K562 (cell line): ENCODE measurements around the gene CACNG5. TPM values are rescaled to one million over a fixed set of nuclear protein-coding genes. Genes with fewer than 3 reads are reported as not detected.

ENCODE experiments used
- ATAC-seq: fragments of 200-7000 bp; cut with Tn5 transposase; 3 replicates; pipeline ENCODE4 v1.9.1; 2020; ENCODE audit warnings: moderate library complexity
- BruUV-seq: library from RNA; stranded (reverse); fragments of 400-500 nt; replicated peaks from 2 replicates; lab custom pipeline; 2021; lab: Mats Ljungman, UMichigan
- CTCF ChIA-PET: fragments of 300-600 bp; formaldehyde crosslinking; extraction: SDS; loops from one replicate; lab custom pipeline; 2021; ENCODE audit warnings: low intra/inter-chr PET ratio; lab: Yijun Ruan, JAX
- POLR2A ChIA-PET: fragments of 300-600, 350-650 bp; sonication (Branson Sonifier 250); formaldehyde crosslinking; extraction: SDS; loops from one replicate; lab custom pipeline; 2021; ENCODE audit warnings: antibody characterized with exemption, inconsistent platforms; lab: Yijun Ruan, JAX
- DNase-seq, 4 experiments: peaks; one replicate each; pipeline versions ENCODE4 v3.0.0 to v3.0.0-alpha.2; 2011 to 2018; ENCODE audit warnings: low spot score in 3 of 4, mixed read lengths in 3 of 4; ENCODE audit errors: extremely low read depth in 1 of 4
- FAIRE-seq: peaks from 2 replicates; lab custom pipeline; 2011; peaks lifted over from hg19 to GRCh38; lab: Jason Lieb, UNC
- H2AFZ ChIP-seq: 2 replicates; pipeline ENCODE4 v1.6.0; 2011; ENCODE audit warnings: low read depth, low read length, control low read depth, inconsistent platforms
- H3K27ac ChIP-seq: fragments of 200-600 bp; 3 replicates; pipeline ENCODE4 v1.8.0; 2011; ENCODE audit warnings: low read depth, mild to moderate bottlenecking, control low read depth, inconsistent platforms, low read length, moderate library complexity, mixed read lengths; ENCODE audit errors: extremely low read depth
- H3K27me3 ChIP-seq, 2 experiments: fragments of 300-600 bp in 1 of 2; 2 replicates in 1 of 2; 3 replicates in 1 of 2; pipeline versions ENCODE4 v1.6.0 to v1.8.0; 2011; ENCODE audit warnings: inconsistent platforms in 2 of 2, low read length in 2 of 2, mild to moderate bottlenecking in 1 of 2, mixed read lengths in 1 of 2, moderate library complexity in 1 of 2; ENCODE audit not compliant: control insufficient read depth in 2 of 2, insufficient read depth in 2 of 2
- H3K36me3 ChIP-seq: fragments of 300-600 bp; 3 replicates; pipeline ENCODE4 v1.8.0; 2011; ENCODE audit warnings: mild to moderate bottlenecking, low read length, inconsistent platforms; ENCODE audit not compliant: control insufficient read depth, insufficient read depth
- H3K4me1 ChIP-seq, 2 experiments: fragments of 200-600 bp in 1 of 2; replicated peaks in 1 of 2; 2 replicates in 1 of 2; 3 replicates in 1 of 2; pipeline versions ENCODE4 v1.5.1 to v1.8.0; 2011; ENCODE audit warnings: inconsistent platforms in 2 of 2, low read length in 2 of 2, mild to moderate bottlenecking in 1 of 2, mixed read lengths in 1 of 2, moderate library complexity in 1 of 2; ENCODE audit not compliant: control insufficient read depth in 2 of 2, insufficient read depth in 2 of 2
- H3K4me2 ChIP-seq: 2 replicates; pipeline ENCODE4 v1.6.1; 2011; ENCODE audit warnings: low read length, control low read depth, inconsistent platforms, mixed read lengths; ENCODE audit not compliant: insufficient read depth
- H3K4me3 ChIP-seq: fragments of 200-600 bp; sonication (generic), shearing (Covaris generic); 2 replicates; pipeline ENCODE4 v1.5.1; 2016; ENCODE audit warnings: control low read depth, inconsistent platforms
- H3K79me2 ChIP-seq: fragments of 200-600 bp; 3 replicates; pipeline ENCODE4 v1.8.0; 2011; ENCODE audit warnings: low read length, inconsistent platforms; ENCODE audit not compliant: control insufficient read depth, insufficient read depth
- H3K9ac ChIP-seq, 2 experiments: 2 replicates each; pipeline versions ENCODE4 v1.6.0 to v1.6.1; 2011; ENCODE audit warnings: low read depth in 2 of 2, low read length in 2 of 2, control low read depth in 1 of 2, inconsistent platforms in 1 of 2, mild to moderate bottlenecking in 1 of 2, mixed read lengths in 1 of 2; ENCODE audit not compliant: insufficient read depth in 1 of 2
- H3K9me1 ChIP-seq: one replicate; pipeline ENCODE4 v1.6.0; 2011; ENCODE audit warnings: inconsistent platforms, mild to moderate bottlenecking, low read length, moderate library complexity; ENCODE audit not compliant: control insufficient read depth, insufficient read depth
- H3K9me3 ChIP-seq: replicated peaks from 2 replicates; pipeline ENCODE4 v1.5.1; 2011; ENCODE audit warnings: low read depth, low read length, inconsistent platforms; ENCODE audit not compliant: control insufficient read depth, insufficient read depth
- H4K20me1 ChIP-seq: replicated peaks from 2 replicates; pipeline ENCODE4 v1.6.1; 2011; ENCODE audit warnings: low read length, inconsistent platforms, mixed read lengths; ENCODE audit not compliant: control insufficient read depth, insufficient read depth
- FOXP1 ChIP-seq: sonication (generic); formaldehyde crosslinking; IDR thresholded peaks from 2 replicates; pipeline ENCODE4 v1.8.0; 2022; ENCODE audit warnings: mild to moderate bottlenecking, missing genetic modification reagents
- HOMEZ ChIP-seq: fragments of 250-450 bp; sonication (Bioruptor Pico); IDR thresholded peaks from 2 replicates; pipeline ENCODE4 v1.4.0; 2020; ENCODE audit warnings: mild to moderate bottlenecking, moderate library complexity
- MEF2A ChIP-seq: IDR thresholded peaks from 2 replicates; pipeline ENCODE4 v1.6.1; 2011; ENCODE audit warnings: low read depth, mild to moderate bottlenecking, low read length, moderate library complexity; ENCODE audit not compliant: control insufficient read depth
- POLR2H ChIP-seq: IDR thresholded peaks from 2 replicates; pipeline ENCODE4 v1.6.1; 2016; ENCODE audit warnings: missing genetic modification characterization, low read depth, mild to moderate bottlenecking, control low read depth, missing compliant biosample characterization, moderate library complexity
- SETDB1 ChIP-seq: IDR thresholded peaks from one replicate; pipeline ENCODE4 v1.6.1; 2012; ENCODE audit warnings: low read length, control low read depth, inconsistent platforms
- SIX5 ChIP-seq, 2 experiments: IDR thresholded peaks; 2 replicates each; pipeline ENCODE4 v1.6.1; 2011; ENCODE audit warnings: low read length in 2 of 2, borderline replicate concordance in 1 of 2, low read depth in 1 of 2, mild to moderate bottlenecking in 1 of 2, moderate library complexity in 1 of 2; ENCODE audit not compliant: insufficient read depth in 1 of 2
- SP2 ChIP-seq: IDR thresholded peaks from 2 replicates; pipeline ENCODE4 v1.6.1; 2011; ENCODE audit warnings: mild to moderate bottlenecking, low read depth, low read length, moderate library complexity; ENCODE audit not compliant: poor library complexity, severe bottlenecking; ENCODE audit errors: extremely low read depth
- STAT5B ChIP-seq: fragments of 250-450 bp; sonication (Bioruptor Pico); IDR thresholded peaks from 2 replicates; pipeline ENCODE4 v1.8.0; 2021; ENCODE audit warnings: mild to moderate bottlenecking, inconsistent platforms
- TSHZ1 ChIP-seq: fragments of 250-450 bp; sonication (Bioruptor Pico); IDR thresholded peaks from 2 replicates; pipeline ENCODE4 v1.4.0; 2020; ENCODE audit warnings: mild to moderate bottlenecking, moderate library complexity
- ZNF197 ChIP-seq: fragments of 200-800 bp; sonication (Bioruptor generic); IDR thresholded peaks from 2 replicates; pipeline ENCODE4 v1.6.1; 2016; ENCODE audit warnings: low read depth, missing genetic modification characterization, missing compliant biosample characterization
- WGBS: fragments of 100-300 bp; shearing (Covaris generic); methylation state at CpG from one replicate; pipeline ENCODE4 v1.1.6; 2016; ENCODE audit warnings: low coverage, mixed read lengths; ENCODE audit not compliant: insufficient coverage; ENCODE audit errors: missing lambda C conversion rate; 5-methylcytosine and 5-hydroxymethylcytosine counted together
- in situ Hi-C: fragments of 300-500 bp; cut with MboI; formaldehyde crosslinking; loops from 4 replicates; pipeline ENCODE4 v1.15.0; 2018; ENCODE audit warnings: inconsistent platforms, mixed read lengths
- intact Hi-C: fragments of 100-400 bp; cut with micrococcal nuclease; formaldehyde crosslinking; loops from 2 replicates; pipeline ENCODE4 v1.14.2; 2022
- polyA plus RNA-seq, 8 experiments: library from polyadenylated mRNA; depleted of rRNA in 4 of 8; stranded (reverse) in 5 of 8; unstranded in 3 of 8; fragments of >200 nt; fragmentation: Nextera tagmentation in 2 of 8; fragmentation: Illumina TruSeq in 1 of 8; extraction: Ambion mirVana in 2 of 8; extraction: Trizol in 1 of 8; gene quantifications; 2 replicates each; pipeline versions ENCODE4 v1.2.1 to v1.2.3, GENCODE V29; 2011 to 2014; ENCODE audit warnings: inconsistent platforms in 1 of 8, missing spikeins in 1 of 8
- total RNA-seq, 7 experiments: library from RNA; depleted of rRNA in 6 of 7; stranded (reverse); fragments of >200 nt in 6 of 7; fragmentation: Illumina TruSeq in 2 of 7; extraction: Trizol in 2 of 7; gene quantifications; 2 replicates each; pipeline versions ENCODE4 v1.2.1 to v1.2.3, GENCODE V29; 2011 to 2021; ENCODE audit warnings: low replicate concordance in 1 of 7

CACNG5 gene
- total and polyA plus RNA-seq, 9 of the 15 experiments (the other 6 are each of a cell fraction or from before 2014, with no cell fraction given), result not detected

GRCh38 chr17:66835476-66835875 lies 559 bp downstream of the CACNG5 start:
- Histone ChIP-seq H3K9me3 (no peaks in the 10 kb centered on the region), H3K79me2 (no peaks in the 10 kb centered on the region), H3K9me1 (no peaks in the 10 kb centered on the region), H3K4me2 (no peak overlapping the region), H4K20me1 (peaks cover 29% of the 10 kb centered on the region), H3K4me1 (peaks cover 0 to 9% of the 10 kb centered on the region in 2 experiments; a peak in 2 of 5 replicates), H3K36me3 (no peaks in the 10 kb centered on the region), H2AFZ (no peak overlapping the region), H3K27ac (no peak overlapping the region), H3K4me3 (no peak overlapping the region), H3K9ac (no peak overlapping the region), H3K27me3 (peaks cover 18 to 75% of the 10 kb centered on the region in 2 experiments)
- FAIRE-seq (no peak), ATAC-seq (no peak), DNase-seq (no peak)
- BruUV-seq, result no TSS peak
- CTCF ChIA-PET, result no interaction called here
- WGBS, result 15% methylated on average over 13 of the region's 16 CpGs
- intact Hi-C loops (no loop called here), in situ Hi-C loops (no loop called here)
- TF ChIP-seq FOXP1 (no peak), MEF2A (no peak), SIX5 (IDR thresholded peaks at IDR 0.05; ENCODE audit: borderline replicate concordance in 1 of 2, insufficient read depth in 1 of 2, low read depth in 1 of 2, low read length in 2 of 2) (no peak), SP2 (no peak), TSHZ1 (CRISPR knock-in tag) (no peak), ZNF197 (CRISPR knock-in tag) (no peak), HOMEZ (CRISPR knock-in tag) (no peak), STAT5B (CRISPR knock-in tag) (no peak), POLR2H (no peak), SETDB1 (no peak)
- POLR2A ChIA-PET, result interaction anchor here (1.1 to 1.2 kb wide), 2 partner anchors 9 to 30 kb away, joined by 3 read pairs; no protein-coding TSS in a partner anchor
